Stimulated activated CD4-positive, alpha-beta T cell treated with anti-CD3 and anti-CD28 coated beads, Interleukin-4, amount 100 ng/mL, for 24 hours (primary cell): Measurements from ENCODE around the gene RAPGEFL1.
A peak's percentile ranks its signal among the peaks of the same experiment; 100 is the strongest.
"Not testable (repeated sequence)": the region's sequence is repeated elsewhere in the genome, so short reads cannot be mapped to it uniquely, and the experiment has no call there.

Experiments used
- DNase-seq: peaks from one replicate; pipeline ENCODE4 v3.0.0-alpha.2; 2020

Gene RAPGEFL1, protein sequence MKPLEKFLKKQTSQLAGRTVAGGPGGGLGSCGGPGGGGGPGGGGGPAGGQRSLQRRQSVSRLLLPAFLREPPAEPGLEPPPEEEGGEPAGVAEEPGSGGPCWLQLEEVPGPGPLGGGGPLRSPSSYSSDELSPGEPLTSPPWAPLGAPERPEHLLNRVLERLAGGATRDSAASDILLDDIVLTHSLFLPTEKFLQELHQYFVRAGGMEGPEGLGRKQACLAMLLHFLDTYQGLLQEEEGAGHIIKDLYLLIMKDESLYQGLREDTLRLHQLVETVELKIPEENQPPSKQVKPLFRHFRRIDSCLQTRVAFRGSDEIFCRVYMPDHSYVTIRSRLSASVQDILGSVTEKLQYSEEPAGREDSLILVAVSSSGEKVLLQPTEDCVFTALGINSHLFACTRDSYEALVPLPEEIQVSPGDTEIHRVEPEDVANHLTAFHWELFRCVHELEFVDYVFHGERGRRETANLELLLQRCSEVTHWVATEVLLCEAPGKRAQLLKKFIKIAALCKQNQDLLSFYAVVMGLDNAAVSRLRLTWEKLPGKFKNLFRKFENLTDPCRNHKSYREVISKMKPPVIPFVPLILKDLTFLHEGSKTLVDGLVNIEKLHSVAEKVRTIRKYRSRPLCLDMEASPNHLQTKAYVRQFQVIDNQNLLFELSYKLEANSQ

DNA sequence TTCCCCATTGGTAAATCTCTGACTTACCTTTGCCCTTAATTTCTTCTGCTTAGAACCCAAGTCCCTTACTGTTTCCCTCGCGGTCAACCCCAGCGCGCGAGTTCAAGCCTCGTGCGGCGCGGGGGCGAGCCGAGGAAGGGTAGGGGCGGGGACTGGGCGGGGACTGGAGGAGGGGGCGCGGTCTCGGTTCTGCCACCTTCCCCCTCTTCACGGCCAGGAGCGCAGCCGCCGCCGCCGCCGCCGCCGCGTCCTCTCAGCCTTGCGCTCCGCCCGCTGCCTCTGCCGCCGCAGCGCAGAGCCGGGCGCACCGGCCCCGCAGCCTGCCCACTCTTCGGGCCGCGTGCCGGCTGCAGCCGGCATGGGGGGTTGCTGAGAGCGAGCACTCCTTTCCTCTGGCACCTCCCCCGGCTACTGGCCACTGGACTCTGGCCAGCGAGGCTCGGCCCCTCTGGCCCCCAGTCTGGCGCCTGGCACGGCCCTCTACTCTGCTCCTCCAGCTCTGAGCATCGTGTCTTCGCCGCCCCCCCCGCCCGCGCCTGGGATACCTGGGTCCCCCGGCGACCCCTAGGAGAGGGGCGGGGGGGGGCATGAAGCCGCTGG is at the start of gene RAPGEFL1:
Gene RAPGEFL1, plus strand, starts transcription at position 196 of the 600 bp plus-strand sequence. Its CDS starts 392 bp downstream, at position 588.
- peak; percentile 82 for DNase-seq

DNA sequence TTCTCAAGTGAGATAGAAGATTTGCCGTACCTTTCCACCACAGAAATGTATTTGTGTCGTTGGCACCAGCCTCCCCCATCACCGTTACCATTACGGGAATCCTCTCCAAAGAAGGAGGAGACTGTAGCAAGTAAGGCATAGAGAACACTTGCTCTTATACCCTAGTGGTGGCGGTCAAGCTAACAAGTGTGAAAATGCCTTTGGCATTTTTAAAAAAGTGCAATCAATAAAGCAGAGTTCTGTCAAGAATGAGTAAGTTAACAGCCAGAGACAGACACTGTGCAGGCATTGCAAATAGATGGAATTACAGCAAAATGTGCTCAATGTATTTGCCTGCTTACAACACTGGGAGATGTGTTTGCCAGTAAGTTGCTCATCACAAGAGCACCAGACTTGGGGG is 47.8 kb upstream of the RAPGEFL1 start:
- DNase-seq = no peak

DNA sequence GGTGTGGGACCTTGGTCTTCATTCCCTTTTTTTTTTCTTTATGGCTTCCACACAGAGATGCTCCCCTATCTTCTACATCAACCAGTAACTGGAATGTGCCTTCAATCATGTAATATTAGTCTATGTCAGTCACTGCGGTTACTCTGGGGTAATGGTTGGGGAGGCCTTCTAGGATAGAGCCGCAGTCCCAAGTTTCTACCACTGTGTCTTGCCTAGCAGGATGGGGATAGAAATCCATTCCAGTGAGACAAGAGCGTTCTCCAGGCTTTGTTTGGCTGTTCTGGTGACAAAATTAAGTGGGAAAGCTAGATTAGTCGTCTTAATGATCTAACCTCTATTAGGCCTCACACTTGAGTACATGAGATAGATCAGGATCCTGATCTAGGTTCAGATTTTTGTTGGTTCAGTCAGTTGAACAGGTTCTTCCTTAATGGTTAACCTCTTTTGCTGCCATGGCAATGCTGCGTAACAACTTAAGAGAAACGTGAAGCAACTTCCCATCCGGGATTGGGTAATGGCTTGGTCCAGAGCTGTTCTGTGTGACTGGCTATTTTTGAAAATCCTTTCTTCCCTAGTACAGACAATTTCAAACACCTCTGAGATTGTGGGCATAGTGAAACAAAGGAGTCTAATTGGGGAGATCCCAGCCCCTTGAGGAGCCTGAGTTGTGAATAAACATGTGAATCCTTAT is 46.8 kb upstream of the RAPGEFL1 start:
- DNase-seq = no peak

DNA sequence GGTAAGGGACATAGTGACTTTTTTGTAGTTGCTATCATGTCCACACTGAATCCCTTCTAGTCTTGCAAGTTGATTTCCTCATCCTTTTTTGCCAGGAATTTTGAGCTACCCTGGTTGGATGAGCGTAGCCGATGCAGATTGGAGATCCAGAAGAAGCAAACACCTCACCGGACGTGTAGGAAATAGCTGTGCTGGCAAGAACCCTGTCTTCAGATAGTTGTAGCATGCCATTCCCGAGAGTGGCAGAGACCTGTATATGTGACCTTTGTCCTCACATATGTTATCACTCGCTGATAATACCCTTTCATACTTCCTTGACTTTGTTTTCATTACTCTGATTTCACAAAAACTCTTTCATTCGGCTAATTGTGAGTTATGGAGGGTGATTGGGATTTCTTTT is 43.1 kb upstream of the RAPGEFL1 start:
- no peak for DNase-seq

DNA sequence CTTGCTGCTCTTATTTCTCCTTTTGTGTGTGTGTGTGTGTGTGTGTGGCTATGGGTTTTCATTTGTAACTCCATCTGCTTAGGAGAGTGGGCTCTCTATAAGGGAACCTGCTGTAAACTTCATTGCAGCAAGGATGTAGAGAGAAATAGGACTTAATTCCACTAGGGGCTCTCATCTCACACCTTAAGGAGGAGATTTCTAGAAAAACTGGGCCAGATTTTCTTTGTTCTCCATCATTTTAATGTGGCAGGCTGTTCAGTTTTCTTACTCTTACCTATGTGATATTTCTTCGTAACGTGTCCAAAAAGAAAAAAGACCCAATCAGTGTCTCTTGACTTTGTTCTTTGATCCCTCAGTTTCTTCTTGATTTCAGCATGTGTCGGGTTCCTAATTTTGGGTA is 41.5 kb upstream of the RAPGEFL1 start:
- DNase-seq = no peak

DNA sequence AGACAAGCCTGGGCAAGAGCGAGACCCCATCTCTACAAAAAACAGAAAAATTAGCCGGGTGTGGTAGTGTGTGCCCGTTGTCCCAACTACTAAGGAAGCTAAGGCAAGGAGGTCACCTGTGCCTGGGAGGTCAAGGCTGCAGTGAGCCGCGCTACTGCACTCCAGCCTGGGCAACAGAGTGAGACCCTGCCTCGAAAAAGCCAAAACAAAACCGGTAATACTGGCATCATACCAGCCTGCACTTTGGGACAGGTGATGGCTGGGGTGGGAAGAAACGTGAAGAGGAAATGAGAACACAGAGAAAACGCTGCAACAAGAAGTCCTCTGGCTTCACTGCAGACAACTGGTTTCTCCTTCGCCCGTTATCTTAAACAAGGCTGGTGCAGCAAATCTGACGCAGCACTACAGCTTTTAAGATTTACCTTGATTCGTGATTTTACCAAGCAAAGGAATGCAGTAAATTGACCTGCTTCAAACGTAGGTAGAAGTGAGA is 37.7 kb upstream of the RAPGEFL1 start:
- no peak for DNase-seq

DNA sequence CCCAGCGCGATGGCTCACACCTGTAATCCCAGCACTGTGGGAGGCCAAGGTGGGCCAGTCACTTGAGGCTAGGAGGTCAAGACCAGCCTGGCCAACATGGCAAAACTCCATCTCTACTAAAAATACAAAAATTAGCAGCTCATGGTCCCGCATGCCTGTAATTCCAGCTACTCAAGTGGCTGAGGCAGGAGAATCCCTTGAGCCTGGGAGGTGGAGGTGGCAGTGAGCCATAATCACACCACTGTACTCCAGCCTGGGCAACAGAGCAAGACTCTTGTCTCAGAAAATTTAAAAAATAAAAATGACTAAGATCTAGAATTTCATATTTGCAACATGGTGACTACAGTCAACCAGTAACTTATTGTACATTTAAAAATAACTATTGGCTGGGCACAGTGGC is 34.1 kb upstream of the RAPGEFL1 start:
- DNase-seq = not testable (repeated sequence)

DNA sequence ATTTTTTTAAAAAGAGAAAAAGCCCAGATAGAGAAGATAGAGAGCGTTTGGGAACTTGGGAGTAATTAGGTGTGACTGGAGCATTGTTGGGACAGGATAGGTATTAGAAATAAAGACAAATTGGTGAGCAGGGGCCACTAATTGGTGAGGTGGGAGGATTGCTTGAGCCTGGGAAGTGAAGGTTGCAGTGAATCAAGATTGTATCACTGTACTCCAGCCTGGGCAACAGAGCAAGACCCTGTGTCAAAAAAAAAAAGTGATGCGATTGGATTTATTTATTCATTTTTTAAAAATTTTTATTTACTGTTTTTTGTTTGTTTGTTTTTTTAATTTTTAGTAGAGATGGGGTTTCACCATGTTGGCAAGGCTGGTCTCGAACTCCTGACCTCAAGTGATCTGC is 31.8 kb upstream of the RAPGEFL1 start:
- DNase-seq = no peak

DNA sequence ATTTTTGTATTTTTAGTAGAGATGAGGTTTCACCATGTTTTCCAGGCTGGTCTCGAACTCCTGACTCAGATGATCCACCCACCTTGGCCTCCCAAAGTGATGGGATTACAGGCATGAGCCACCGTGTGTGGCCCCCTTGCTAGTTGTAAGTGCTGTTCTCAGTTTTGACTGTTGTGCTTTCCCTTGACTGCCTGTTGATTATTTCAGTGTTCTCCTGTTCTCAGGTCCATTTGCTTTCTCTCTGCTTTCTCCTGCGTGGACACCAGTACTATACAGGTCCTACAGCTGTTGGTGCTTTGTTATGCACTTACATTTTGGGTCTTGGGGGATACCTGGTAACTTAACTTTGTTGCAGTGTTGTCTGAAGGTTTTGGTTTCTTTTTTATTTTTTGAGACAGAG is 28.7 kb upstream of the RAPGEFL1 start:
- no peak for DNase-seq

DNA sequence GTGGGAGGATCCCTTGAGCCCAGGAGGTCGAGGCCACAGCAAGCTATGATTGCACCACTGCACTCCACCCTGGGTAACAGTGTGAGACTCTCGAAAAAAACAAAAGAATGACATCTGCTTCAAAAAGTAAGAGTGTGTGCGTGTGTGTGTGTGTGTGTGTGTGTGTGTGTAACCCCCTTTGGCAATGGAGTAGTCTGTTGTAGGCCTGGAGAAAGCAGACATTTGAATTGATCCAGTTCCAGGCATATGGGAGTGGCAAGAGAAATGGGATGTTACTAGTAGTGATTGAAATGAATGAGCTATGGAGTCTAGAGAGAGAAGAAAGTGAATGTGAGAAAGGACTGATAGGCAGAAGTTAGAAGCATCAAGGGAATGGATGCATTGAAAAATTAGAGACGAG is 27.0 kb upstream of the RAPGEFL1 start:
- DNase-seq = no peak

DNA sequence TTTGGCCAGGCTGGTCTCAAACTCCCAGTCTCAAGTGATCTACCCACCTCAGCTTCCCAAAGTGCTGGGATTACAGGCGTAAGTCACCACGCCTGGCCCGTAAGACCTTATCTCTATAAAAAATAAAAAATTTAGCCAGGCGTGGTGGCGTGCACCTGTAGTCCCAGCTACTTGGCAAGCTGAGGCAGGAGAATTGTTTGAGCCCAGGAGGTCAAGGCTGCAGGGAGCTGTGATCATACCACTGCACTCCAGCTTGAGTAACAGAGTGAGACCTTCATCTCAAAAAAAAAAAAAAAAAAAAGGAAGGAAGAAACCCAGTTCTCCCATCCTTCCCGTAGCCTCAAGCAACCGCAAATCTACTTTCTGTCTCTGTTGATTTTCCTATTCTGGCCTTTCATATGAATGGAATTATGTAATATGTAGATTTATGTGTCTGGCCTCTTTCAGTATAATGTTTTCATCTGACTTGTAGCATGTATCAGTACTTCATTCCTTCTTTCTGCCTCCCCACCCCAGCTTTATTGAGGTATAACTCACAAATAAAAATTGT is 25.8 kb upstream of the RAPGEFL1 start:
- no peak for DNase-seq

DNA sequence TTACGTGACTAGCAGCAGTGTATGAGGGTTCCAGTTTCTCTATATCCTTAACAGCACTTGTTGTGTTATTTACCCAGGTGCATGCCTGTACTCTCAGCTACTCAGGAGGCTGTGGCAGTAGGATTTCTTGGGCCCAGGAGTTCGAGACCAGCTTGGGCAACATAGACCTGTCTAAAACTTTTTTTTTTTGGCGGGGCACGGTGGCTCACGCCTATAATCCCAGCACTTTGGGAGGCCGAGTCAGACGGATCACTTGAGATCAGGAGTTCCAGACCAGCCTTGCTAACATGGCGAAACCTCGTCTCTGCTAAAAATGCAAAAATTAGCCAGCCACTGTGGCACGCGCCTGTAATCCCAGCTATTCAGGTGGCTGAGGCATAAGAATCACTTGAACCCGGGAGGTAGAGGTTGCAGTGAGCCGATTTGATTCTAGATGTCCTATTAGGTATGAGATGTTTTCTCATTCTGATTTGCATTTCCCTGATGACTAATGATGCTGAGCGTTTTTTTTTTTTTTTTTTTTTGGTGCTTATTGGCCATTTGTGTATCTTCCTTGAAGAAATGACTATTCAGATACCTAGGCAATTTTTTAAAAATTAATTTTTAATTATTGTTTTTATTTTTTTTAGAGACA is 23.6 kb upstream of the RAPGEFL1 start:
- DNase-seq = peak; percentile 35

DNA sequence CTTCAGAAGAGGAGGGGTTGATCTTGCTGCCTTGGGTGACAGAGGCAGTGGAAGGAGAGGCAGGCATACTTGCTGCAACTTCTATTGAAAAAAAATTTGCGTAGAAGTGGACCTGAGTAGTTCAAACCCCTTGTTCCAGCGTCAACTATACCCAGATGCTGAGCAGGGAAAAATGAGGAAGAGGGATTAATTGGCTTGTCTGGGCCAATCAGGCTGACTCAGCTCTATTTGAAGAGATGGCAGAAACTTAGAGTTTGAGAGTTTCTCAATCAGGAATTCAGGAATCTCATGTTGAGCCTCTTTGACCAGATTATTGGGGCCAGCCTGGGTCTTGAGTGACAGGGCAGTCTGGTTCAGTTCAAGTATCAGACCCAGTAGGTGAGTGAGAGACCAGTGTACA is 19.3 kb upstream of the RAPGEFL1 start:
- DNase-seq = no peak

DNA sequence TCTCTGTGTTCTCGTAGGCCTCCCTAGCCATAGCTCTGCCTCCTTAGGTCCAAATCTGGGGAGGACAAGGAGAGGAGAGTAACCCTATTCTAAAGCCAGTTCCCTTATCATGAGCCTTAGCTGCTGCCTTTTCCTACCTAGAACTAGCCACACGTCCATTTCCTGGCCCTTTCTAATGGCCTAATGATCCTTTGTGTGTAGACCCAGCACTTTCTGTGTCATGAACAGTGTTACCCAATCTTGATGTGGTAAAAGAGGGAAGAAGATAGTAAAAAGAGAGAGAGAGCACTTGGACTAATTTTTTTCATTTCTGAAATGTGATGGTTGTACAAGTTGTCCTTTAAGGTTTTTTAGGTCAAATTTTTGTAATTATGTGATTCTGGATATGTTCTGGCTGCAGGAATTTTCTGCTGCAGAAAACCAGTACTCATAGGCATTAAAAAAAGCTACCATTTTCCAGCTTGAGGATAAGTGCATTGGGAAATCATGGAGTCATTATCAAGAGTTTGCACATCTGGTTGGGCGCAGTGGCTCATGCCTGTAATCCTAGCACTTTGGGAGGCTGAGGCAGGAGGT is 18.7 kb upstream of the RAPGEFL1 start:
- DNase-seq = no peak

DNA sequence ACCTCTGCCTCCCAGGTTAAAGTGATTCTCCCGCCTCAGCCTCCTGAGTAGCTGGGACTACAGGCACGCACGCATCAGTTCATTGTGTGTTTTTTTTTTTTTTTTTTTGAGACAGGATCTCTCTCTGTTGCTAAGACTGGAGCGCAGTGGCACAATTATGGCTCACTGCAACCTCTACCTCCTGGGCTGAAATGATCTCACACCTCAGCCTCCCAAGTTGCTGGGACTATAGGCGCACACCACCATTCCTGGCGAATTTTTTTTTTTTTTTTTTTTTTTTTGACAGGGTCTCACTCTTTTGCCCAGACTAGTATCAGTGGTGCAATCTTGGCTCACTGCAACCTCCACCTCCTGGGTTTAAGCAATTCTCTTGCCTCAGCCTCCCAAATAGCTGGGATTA is 17.8 kb upstream of the RAPGEFL1 start:
- DNase-seq = no peak

DNA sequence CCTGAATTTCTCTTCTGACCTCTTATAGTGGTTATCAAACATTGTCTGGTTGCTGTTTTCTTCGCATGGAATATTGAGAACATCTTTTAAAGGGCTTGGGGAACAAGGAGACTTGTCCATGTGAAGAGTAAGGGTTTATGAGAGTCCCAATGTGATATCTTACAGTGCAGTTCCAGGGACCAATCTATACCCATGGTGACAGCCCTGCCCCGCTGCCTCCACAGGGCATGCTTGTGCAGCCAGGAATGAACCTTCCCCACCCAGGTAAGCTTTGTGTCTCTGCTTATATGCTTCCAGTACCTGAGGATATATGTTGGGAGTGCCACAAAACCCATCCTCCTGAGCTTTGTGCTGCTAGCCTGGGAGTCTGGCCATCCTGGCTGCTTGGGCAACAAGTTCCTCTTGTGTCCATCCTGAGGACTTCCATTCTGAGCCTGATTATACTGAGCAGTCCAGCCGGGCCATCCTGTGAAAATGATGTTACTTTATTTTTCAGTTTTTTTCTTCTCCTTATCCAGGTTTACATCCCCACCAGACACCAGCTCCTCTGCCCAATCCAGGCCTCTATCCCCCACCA is 9.5 kb upstream of the RAPGEFL1 start:
- DNase-seq = no peak

DNA sequence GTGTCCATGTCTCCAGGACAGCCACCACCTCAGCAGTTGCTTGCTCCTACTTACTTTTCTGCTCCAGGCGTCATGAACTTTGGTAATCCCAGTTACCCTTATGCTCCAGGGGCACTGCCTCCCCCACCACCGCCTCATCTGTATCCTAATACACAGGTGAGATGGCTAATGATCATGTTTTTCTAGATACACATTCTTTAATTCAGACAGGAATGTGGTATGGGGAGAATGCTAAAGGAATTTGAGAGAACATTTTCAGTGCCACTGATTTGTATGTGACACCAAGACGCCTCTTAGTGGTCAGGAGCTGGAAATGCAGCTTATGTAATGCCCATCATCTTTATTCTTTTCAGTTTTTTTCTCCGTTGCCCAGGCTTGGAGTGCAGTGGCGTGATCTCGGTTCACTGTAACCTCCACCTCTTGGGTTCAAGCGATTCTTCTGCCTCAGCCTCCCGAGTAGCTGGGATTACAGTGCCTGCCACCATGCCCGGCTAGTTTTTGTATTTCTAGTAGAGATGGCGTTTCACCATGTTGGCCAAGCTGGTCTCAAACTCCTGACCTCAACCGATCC is 8.9 kb upstream of the RAPGEFL1 start:
- peak; percentile 35 for DNase-seq

DNA sequence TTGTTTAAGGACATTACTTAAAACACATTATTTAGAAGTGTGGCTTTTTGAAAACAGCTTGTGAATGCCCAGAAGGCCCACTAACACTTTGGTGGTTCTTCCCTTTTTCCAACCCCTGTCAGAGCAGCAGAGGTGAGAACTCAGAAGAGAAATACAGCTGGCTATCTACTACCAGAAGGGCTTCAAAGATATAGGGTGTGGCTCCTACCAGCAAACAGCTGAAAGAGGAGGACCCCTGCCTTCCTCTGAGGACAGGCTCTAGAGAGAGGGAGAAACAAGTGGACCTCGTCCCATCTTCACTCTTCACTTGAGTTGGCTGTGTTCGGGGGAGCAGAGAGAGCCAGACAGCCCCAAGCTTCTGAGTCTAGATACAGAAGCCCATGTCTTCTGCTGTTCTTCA is 6.9 kb upstream of the RAPGEFL1 start:
- DNase-seq = no peak

DNA sequence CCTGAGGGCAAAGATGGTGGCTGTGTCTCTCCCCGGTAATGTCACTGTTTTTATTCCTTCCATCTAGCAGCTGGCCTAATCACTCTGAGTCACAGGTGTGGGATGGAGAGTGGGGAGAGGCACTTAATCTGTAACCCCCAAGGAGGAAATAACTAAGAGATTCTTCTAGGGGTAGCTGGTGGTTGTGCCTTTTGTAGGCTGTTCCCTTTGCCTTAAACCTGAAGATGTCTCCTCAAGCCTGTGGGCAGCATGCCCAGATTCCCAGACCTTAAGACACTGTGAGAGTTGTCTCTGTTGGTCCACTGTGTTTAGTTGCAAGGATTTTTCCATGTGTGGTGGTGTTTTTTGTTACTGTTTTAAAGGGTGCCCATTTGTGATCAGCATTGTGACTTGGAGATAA is 5.5 kb upstream of the RAPGEFL1 start:
- no peak for DNase-seq

DNA sequence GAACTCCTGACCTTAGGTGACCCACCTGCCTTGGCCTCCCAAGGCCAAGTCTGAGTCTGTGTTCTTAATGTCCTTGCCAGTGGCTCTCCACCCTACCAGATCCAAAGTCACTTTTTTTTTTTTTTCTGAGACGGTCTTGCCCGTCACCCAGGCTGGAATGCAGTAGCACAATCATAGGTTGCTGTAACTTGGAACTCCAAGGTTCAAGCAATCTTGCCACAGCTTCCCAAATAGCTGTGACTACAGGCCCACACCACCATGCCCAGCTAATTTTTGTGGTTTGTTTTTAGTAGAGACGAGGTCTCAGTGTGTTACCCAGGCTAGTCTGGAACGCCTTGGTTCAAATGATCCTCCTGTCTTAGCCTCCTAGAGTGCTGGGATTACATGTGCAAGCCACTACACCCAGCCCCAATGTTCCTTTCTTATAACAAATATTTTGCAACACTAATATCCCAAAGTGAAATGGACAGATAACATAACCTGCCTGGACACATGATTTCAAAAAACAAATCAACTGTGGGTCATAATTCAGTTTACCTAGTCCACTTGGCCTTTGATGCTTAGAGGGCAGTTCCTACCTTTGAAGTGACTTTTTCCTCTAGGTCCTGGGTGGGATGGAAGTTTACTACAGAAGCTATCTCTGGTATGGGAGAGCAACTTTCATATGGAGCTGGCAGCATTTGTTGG is 4.0 kb upstream of the RAPGEFL1 start:
- no peak for DNase-seq

DNA sequence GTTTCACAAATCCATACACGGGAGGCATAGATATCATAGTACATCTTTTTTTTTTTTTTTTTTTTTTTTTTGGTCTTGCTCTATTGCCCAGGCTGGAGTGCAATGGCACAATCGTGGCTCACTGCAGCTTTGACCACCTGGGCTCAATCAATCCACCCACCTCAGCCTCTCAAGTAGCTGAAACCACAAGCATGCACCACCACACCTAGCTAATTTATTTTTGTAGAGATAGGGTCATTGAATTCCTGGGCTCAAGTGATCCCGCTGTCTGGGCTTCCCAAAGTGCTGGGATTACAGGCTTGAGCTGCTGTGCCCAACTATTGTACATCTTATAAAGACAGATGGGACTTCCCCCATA is 3.5 kb upstream of the RAPGEFL1 start:
- DNase-seq = no peak
